Pancreas (tissue), 10 donors: ENCODE data around the gene DHX32. TPM values are rescaled to one million over a fixed set of nuclear protein-coding genes. Genes with fewer than 3 reads are reported as not detected.

Experiments used
- ATAC-seq, 4 donors: fragments of 200-7000 bp; cut with Tn5 transposase; one replicate each; pipeline versions ENCODE4 v1.8.0 to v1.9.1; 2020; ENCODE audit warnings: mild to moderate bottlenecking in 4 of 4, moderate library complexity in 4 of 4
- DNase-seq, 6 donors: peaks; one replicate each; pipeline ENCODE4 v3.0.0-alpha.2; 2020
- FAIRE-seq: peaks from 2 replicates; lab custom pipeline; 2012; peaks lifted over from hg19 to GRCh38; lab: Jason Lieb, UNC
- H3K27ac ChIP-seq, 4 donors: fragments of 200-600 bp; sonication (generic); 1 replicate in 3 of 4; 2 replicates in 1 of 4; pipeline versions ENCODE4 v1.5.0 to v1.8.0; 2020
- H3K27me3 ChIP-seq, 4 donors: fragments of 200-600 bp; one replicate each; pipeline ENCODE4 v1.8.0; 2021
- H3K36me3 ChIP-seq, 3 donors: fragments of 200-600 bp; sonication (generic) in 1 of 3; one replicate each; pipeline versions ENCODE4 v1.5.0 to v1.8.0; 2020 to 2021
- H3K4me1 ChIP-seq, 3 donors: fragments of 200-600 bp; one replicate each; pipeline ENCODE4 v1.8.0; 2021
- H3K4me3 ChIP-seq, 4 donors: fragments of 200-600 bp; sonication (generic) in 2 of 4; one replicate each; pipeline versions ENCODE4 v1.5.0 to v1.8.0; 2020 to 2021
- H3K9me3 ChIP-seq, 4 donors: fragments of 200-600 bp; one replicate each; pipeline ENCODE4 v1.8.0; 2021
- CTCF ChIP-seq, 4 donors: fragments of 200-600 bp; sonication (generic) in 3 of 4; IDR thresholded peaks; one replicate each; pipeline versions ENCODE4 v1.5.0 to v1.8.0; 2021; ENCODE audit warnings: antibody characterized with exemption in 4 of 4
- WGBS, 2 donors: extraction: QIAGEN DNeasy Blood & Tissue Kit; methylation state at CpG; one replicate each; pipeline ENCODE4 v1.1.7; 2013; 5-methylcytosine and 5-hydroxymethylcytosine counted together
- intact Hi-C, 3 donors: fragments of 100-400 bp; cut with DNase I; formaldehyde crosslinking; loops; one replicate each; pipeline versions ENCODE4 v1.11.1 to v1.14.2; 2022
- microRNA-seq, 2 donors: library from miRNA; unstranded; fragments of <30 nt; microRNA quantifications; one replicate each; pipeline versions ENCODE4 to v1.1.0, GENCODE V29; 2019 to 2020
- polyA plus RNA-seq, 2 donors: library from polyadenylated mRNA; stranded (reverse); fragments of 200-250 nt; gene quantifications; one replicate each; pipeline ENCODE4 v1.2.3, GENCODE V29; 2013
- total RNA-seq, 6 donors: library from RNA; stranded (reverse); fragmentation: NEBNext Ultra II Directional in 4 of 6; extraction: Animal tissue kit (Norgen Biotek cat#: 25700) in 4 of 6; gene quantifications; one replicate each; pipeline versions ENCODE4 v1.2.1 to v1.2.4, GENCODE V29; 2021 to 2023
- donor health status: healthy with polysubstance abuse.
- donor health status: DM: no; HTN: no; CAD: no; lungs with moderate emphysema.
- donor health status: DM: no; HTN: no; CAD: no.
- donor health status: control.
- donor health status: control.
- donor health status: Bipolar disorder and iron deficiency.
- donor health status: DM: yes; HTN: yes; CAD: no.
- donor health status: DM: no; HTN: no; CAD: no.
- donor health status: DM: no; HTN: no; CAD: no.
- donor health status: DM: yes; HTN: yes; CAD: no.

The DHX32 gene
- total and polyA plus RNA-seq, 8 donors: 16.9 to 33.1 (median 24.1) TPM

DNA sequence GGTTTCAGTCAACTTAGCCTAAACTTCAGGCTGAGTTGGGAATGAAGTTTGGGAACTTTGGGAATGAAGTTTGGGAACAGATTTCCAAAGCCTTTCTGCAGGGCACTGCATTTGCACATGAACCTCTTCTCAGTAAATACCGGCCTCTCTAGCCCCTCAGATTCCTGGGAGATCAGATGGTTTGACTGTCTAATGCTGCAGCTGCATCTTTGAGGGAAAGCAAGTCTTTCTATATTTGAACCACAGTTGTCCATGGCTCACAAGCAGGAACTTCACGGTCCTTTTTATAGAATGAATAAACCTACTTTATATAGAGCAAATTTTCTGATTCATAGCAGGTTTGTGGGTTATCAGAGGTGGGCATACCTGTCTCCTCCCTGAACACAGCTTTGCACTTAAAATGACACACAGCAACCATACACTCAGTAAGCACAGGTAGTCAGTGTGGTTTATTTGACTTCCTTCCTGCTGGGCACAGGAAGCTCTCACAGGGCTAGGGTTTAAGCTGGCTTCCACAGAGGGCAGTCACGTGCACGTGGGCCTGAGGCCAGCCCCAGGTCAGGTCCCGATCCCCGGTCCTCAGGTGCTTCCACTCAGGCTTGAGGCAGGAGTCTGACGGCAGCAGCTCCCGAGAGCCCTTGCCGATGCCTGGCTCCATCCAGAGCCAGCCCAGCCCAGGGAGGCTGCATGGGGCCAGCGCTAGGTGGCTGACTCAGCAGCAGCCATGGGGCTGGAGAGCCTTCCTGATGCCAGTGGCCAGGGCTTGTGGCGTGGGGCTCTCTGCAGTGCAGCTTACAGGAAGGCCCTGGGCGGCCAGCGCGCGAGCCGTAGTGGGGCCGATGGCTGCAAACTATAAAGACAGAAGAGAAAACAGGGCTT, 92.7 kb downstream of the DHX32 start:
- intact Hi-C loops: no loop called here
- Histone ChIP-seq H3K9me3 (no peaks in the 10 kb centered on the region), H3K36me3 (peaks cover 0 to 16% (median 4%) of the 10 kb centered on the region in 3 donors), H3K27ac (no peak overlapping the region), H3K27me3 (no peaks in the 10 kb centered on the region), H3K4me3 (no peak overlapping the region), H3K4me1 (no peaks in the 10 kb centered on the region)
- no peak for TF ChIP-seq CTCF (IDR thresholded peaks at IDR 0.05)
- ATAC-seq (peak in 2 of 4 donors; percentile 32 to 76), FAIRE-seq (no peak), DNase-seq (no peak)
- 92% methylated on average over 17 of the region's 17 CpGs for WGBS, 2 donors

Small RNA genes within 50 kb of the gene (microRNA-seq; reads per million reads assigned to microRNA genes)
- gene MIR4484: 0 to 0.88 reads per million in 2 donors

Other genes with a start within 250 kb of the DHX32 start
- not detected for gene TEX36, start 198.1 kb downstream of the DHX32 start, total RNA-seq
- gene TEX36, start 198.1 kb downstream of the DHX32 start, polyA plus RNA-seq: not detected
- 10 to 100 TPM; 10.1 to 19.9 (median 16.1) TPM for gene EDRF1, start 161.6 kb downstream of the DHX32 start, total RNA-seq
- 10 to 100 TPM; 24.2 to 25.3 TPM for gene EDRF1, start 161.6 kb downstream of the DHX32 start, polyA plus RNA-seq
- gene MMP21, start 105.5 kb downstream of the DHX32 start, total RNA-seq: under 1 TPM in 5 of 6 donors, not detected in 1; 0.12 to 0.22 (median 0.14) TPM
- gene MMP21, start 105.5 kb downstream of the DHX32 start, polyA plus RNA-seq: under 1 TPM; 0.19 to 0.35 TPM
- 10 to 100 TPM; 12.8 to 20.1 (median 18.1) TPM for gene UROS, start 58.0 kb downstream of the DHX32 start, total RNA-seq
- 10 to 100 TPM; 30.4 to 34.4 TPM for gene UROS, start 58.0 kb downstream of the DHX32 start, polyA plus RNA-seq
- 10 to 100 TPM; 18.6 to 31.2 (median 25.3) TPM for gene BCCIP, start 57.7 kb downstream of the DHX32 start, total RNA-seq
- 10 to 100 TPM; 30.0 to 40.8 TPM for gene BCCIP, start 57.7 kb downstream of the DHX32 start, polyA plus RNA-seq
- gene FANK1, start 15.3 kb upstream of the DHX32 start, total RNA-seq: 1 to 10 TPM; 1.6 to 4.3 (median 2.3) TPM
- gene FANK1, start 15.3 kb upstream of the DHX32 start, polyA plus RNA-seq: 10 to 100 TPM in 1 of 2 donors, 1 to 10 TPM in 1; 5.7 to 13.2 TPM